Thyroid gland (tissue), 4 donors: ENCODE measurements around the gene B3GNT8. TPM values are rescaled to one million over a fixed set of nuclear protein-coding genes. Genes with fewer than 3 reads are reported as not detected.

ENCODE experiments used
- DNase-seq, 2 donors: peaks; one replicate each; pipeline ENCODE4 v3.0.0-alpha.2; 2019
- H3K27ac ChIP-seq, 3 donors: fragments of 200-600 bp; sonication (generic); 1 replicate in 2 of 3; 2 replicates in 1 of 3; pipeline ENCODE4 v1.5.1; 2016 to 2019; ENCODE audit warnings: mild to moderate bottlenecking in 1 of 3, moderate library complexity in 1 of 3
- H3K27me3 ChIP-seq: fragments of 200-600 bp; sonication (generic); one replicate; pipeline ENCODE4 v1.5.1; 2019
- H3K36me3 ChIP-seq, 2 donors: fragments of 200-600 bp; sonication (generic); one replicate each; pipeline ENCODE4 v1.5.1; 2016 to 2019
- H3K4me1 ChIP-seq, 2 donors: fragments of 200-600 bp; sonication (generic); one replicate each; pipeline ENCODE4 v1.5.1; 2017 to 2019
- H3K4me3 ChIP-seq, 3 donors: fragments of 200-600 bp; sonication (generic); replicated peaks in 1 of 3; 1 replicate in 2 of 3; 2 replicates in 1 of 3; pipeline ENCODE4 v1.5.1; 2016; ENCODE audit warnings: mild to moderate bottlenecking in 1 of 3
- H3K9me3 ChIP-seq: fragments of 200-600 bp; sonication (generic); one replicate; pipeline ENCODE4 v1.5.1; 2017
- CTCF ChIP-seq, 6 experiments: fragments of 200-600 bp in 3 of 6; fragments of 450-650 bp in 3 of 6; sonication (generic) in 3 of 6; IDR thresholded peaks; one replicate each; pipeline ENCODE4 v1.5.1; 2016 to 2019; ENCODE audit warnings: antibody characterized with exemption in 6 of 6, mild to moderate bottlenecking in 2 of 6, inconsistent platforms in 1 of 6, moderate library complexity in 1 of 6
- POLR2A ChIP-seq, 2 donors: fragments of 450-650 bp; IDR thresholded peaks; one replicate each; pipeline ENCODE4 v1.6.1; 2017; ENCODE audit warnings: antibody characterized with exemption in 2 of 2, mild to moderate bottlenecking in 2 of 2, moderate library complexity in 1 of 2
- WGBS, 2 donors: methylation state at CpG; one replicate each; pipeline ENCODE4 v1.1.5; 2017; 5-methylcytosine and 5-hydroxymethylcytosine counted together
- intact Hi-C: fragments of 100-400 bp; cut with DNase I; formaldehyde crosslinking; loops from one replicate; pipeline ENCODE4 v1.15.1; 2023
- total RNA-seq, 4 donors: library from RNA; depleted of rRNA; stranded (reverse); fragments of >200 nt; gene quantifications; one replicate each; pipeline ENCODE4 v1.2.3, GENCODE V29; 2016

B3GNT8 gene
- total RNA-seq, 4 donors from 2014 or later, result 0.59 to 2.4 (median 1.4) TPM; not detected in 1

DNA sequence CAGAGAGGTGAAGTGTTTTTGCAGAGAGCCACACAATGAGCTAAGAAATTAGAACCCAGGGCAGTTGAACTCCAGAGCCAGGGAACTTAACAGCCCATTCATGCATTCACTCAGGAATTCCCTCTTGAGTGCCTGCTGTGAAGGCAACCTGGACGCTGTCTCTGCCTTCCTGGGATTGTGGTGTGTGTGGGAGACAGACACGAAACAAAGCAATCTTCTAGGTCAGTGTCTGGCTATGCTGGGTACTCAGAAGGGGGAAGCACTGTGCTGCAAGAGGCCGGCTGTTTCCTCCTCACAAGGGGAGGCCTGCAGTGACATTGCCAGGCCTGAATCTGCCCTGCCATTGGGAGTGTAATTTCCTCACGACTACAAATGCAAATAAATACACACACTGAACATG lies 19.9 kb downstream of the B3GNT8 start:
- intact Hi-C loops, result no loop called here
- Histone ChIP-seq H3K4me3 (no peak overlapping the region), H3K9me3 (no peaks in the 10 kb centered on the region), H3K4me1 (peaks cover 35 to 92% of the 10 kb centered on the region in 2 donors), H3K27me3 (no peaks in the 10 kb centered on the region), H3K36me3 (peaks cover 6 to 8% of the 10 kb centered on the region in 2 donors), H3K27ac (peak overlapping the region; percentile 53 to 72 (median 70))
- WGBS, 2 donors, result 7 to 11% methylated on average over 4 of the region's 4 CpGs
- peak; percentile 59 to 69 for DNase-seq
- TF ChIP-seq POLR2A (IDR thresholded peaks at IDR 0.05) (no peak), CTCF (IDR thresholded peaks at IDR 0.05) (no peak)

DNA sequence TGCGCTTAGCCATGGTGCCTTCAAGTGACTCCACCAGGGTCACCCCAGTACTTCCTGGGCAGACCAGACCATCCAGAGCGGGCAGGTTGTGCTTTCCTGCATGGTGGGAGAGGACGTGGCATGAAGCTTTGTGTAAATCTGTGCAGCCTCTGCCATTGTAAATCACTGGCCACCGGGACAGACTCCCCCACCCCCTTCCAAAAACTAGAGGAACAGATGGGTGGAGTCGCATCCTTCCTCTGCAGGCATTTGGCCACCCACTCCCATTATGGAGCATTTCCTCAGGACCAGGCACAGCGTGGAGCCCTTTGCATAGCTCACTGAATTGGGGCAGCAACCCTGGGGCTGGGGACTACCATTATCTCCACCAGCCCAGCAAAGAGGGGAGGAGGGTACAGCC lies 21.4 kb downstream of the B3GNT8 start:
- Histone ChIP-seq H3K27me3 (no peaks in the 10 kb centered on the region), H3K27ac (no peak overlapping the region), H3K36me3 (peaks cover 3% of the 10 kb centered on the region in 2 donors), H3K4me3 (no peak overlapping the region), H3K9me3 (no peaks in the 10 kb centered on the region), H3K4me1 (peaks cover 35 to 81% of the 10 kb centered on the region in 2 donors)
- TF ChIP-seq CTCF (IDR thresholded peaks at IDR 0.05) (no peak), POLR2A (IDR thresholded peaks at IDR 0.05) (no peak)
- WGBS, 2 donors, result 88 to 89% methylated on average over 3 to 6 of the region's 6 CpGs
- no peak for DNase-seq
- intact Hi-C loops, result no loop called here

GRCh38 chr19:41403181-41403970 lies 23.8 kb downstream of the B3GNT8 start:
- H3K27me3 ChIP-seq, result no peaks in the 10 kb centered on the region
- no peaks in the 10 kb centered on the region for H3K36me3 ChIP-seq
- TF ChIP-seq POLR2A (IDR thresholded peaks at IDR 0.05), result no peak
- no peak for TF ChIP-seq CTCF (IDR thresholded peaks at IDR 0.05)
- peak; percentile 64 to 74 for DNase-seq
- no peaks in the 10 kb centered on the region for H3K9me3 ChIP-seq
- 31 to 39% methylated on average over 12 of the region's 12 CpGs for WGBS, 2 donors
- intact Hi-C loops, result no loop called here
- H3K27ac ChIP-seq, result peak overlapping the region in 2 of 3 donors; percentile 26 to 45
- H3K4me1 ChIP-seq, result peaks cover 28 to 66% of the 10 kb centered on the region in 2 donors
- H3K4me3 ChIP-seq, result no peak overlapping the region

- Histone ChIP-seq H3K36me3 (no peaks in the 10 kb centered on the region), H3K4me1 (peaks cover 23 to 54% of the 10 kb centered on the region in 2 donors), H3K27ac (no peak overlapping the region), H3K9me3 (no peaks in the 10 kb centered on the region), H3K4me3 (no peak overlapping the region), H3K27me3 (no peaks in the 10 kb centered on the region)
- 80 to 82% methylated on average over 3 of the region's 3 CpGs for WGBS, 2 donors
- intact Hi-C loops, result no loop called here
- DNase-seq, result no peak
- TF ChIP-seq POLR2A (IDR thresholded peaks at IDR 0.05), result no peak
- TF ChIP-seq CTCF (IDR thresholded peaks at IDR 0.05), result no peak
Observed at GRCh38 chr19:41402010-41402409, 25.2 kb downstream of the B3GNT8 start.

GRCh38 chr19:41401483-41401882 lies 25.7 kb downstream of the B3GNT8 start:
- no peak for TF ChIP-seq CTCF (IDR thresholded peaks at IDR 0.05)
- no peak for TF ChIP-seq POLR2A (IDR thresholded peaks at IDR 0.05)

More at GRCh38 chr19:41401483-41401882, 25.7 kb downstream of the B3GNT8 start:
- intact Hi-C loops, result no loop called here
- H3K27ac ChIP-seq, result no peak overlapping the region
- H3K4me1 ChIP-seq, result peaks cover 26 to 52% of the 10 kb centered on the region in 2 donors
- DNase-seq, result no peak
- WGBS, 2 donors, result 69 to 74% methylated on average over 4 of the region's 4 CpGs
- no peaks in the 10 kb centered on the region for H3K36me3 ChIP-seq
- H3K9me3 ChIP-seq, result no peaks in the 10 kb centered on the region
- H3K27me3 ChIP-seq, result no peaks in the 10 kb centered on the region
- H3K4me3 ChIP-seq, result no peak overlapping the region
